Activated effector memory CD4-positive, alpha-beta T cell treated with Interleukin-2 at 50 U/mL for 16 hours (primary cell): Measurements from ENCODE around the gene UBA6.

ENCODE experiments used
- DNase-seq: peaks from one replicate; pipeline ENCODE4 v3.0.0-alpha.2; 2020

UBA6 gene

GRCh38 chr4:67575232-67576058 is 125.5 kb downstream of the UBA6 start:
- DNase-seq: no peak

- DNase-seq: no peak
Observed at GRCh38 chr4:67573193-67573592, 127.8 kb downstream of the UBA6 start.

DNA sequence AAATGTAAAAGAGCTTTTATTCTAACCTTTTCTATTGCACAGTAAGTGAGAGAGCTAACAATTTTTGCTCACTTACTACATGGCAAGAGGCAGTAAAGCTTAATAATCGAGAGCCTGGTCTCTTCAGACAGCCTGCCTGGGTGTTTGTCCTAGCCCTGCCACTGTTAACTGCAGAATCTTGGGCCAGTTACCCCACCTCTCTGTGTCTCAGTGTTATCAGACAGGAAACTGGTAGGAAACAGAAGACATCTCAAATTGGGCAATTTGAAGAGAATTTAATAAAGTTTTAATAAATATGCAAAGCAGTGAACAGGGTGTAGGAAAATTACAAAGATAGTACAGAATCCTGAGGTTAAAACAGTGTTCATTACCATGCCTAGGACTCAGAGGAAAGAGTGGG is 129.0 kb downstream of the UBA6 start:
- DNase-seq: no peak

- no peak for DNase-seq
Observed at GRCh38 chr4:67570537-67570936, 130.4 kb downstream of the UBA6 start.

GRCh38 chr4:67568820-67569219 is 132.1 kb downstream of the UBA6 start:
- no peak for DNase-seq

DNA sequence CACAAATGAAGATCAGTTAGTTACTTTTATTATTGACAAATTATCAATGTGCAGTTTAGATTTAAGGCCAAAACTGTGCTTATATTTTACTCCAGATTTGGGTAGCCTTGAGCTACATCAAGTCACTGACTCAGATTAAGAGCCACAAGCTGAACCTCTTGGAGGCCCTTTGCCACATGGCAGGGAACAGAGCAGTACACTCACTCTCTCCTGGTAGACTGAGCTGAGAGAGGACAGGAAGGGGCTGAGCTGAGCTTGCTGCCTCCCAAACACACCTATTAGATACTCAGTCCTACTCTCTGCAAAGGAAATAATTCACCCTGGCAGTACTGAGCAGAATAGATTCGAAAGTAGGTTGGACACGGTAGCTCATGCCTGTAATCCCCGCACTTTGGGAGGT is 134.6 kb downstream of the UBA6 start:
- no peak for DNase-seq

GRCh38 chr4:67565284-67565683 is 135.7 kb downstream of the UBA6 start:
- no peak for DNase-seq
